Measurements from ENCODE around the gene PLIN3. TPM values are rescaled to one million over a fixed set of nuclear protein-coding genes. Genes with fewer than 3 reads are reported as not detected.
"Not testable (repeated sequence)": the region's sequence is repeated elsewhere in the genome, so short reads cannot be mapped to it uniquely, and the experiment has no call there.

The PLIN3 gene
- total RNA-seq, 4 donors from 2014 or later: 67.3 to 173 (median 147) TPM

- no peaks in the 10 kb centered on the region for H3K9me3 ChIP-seq
- no peaks in the 10 kb centered on the region for H3K4me1 ChIP-seq
- no peak overlapping the region for H3K27ac ChIP-seq
- TF ChIP-seq, protein P1, sequence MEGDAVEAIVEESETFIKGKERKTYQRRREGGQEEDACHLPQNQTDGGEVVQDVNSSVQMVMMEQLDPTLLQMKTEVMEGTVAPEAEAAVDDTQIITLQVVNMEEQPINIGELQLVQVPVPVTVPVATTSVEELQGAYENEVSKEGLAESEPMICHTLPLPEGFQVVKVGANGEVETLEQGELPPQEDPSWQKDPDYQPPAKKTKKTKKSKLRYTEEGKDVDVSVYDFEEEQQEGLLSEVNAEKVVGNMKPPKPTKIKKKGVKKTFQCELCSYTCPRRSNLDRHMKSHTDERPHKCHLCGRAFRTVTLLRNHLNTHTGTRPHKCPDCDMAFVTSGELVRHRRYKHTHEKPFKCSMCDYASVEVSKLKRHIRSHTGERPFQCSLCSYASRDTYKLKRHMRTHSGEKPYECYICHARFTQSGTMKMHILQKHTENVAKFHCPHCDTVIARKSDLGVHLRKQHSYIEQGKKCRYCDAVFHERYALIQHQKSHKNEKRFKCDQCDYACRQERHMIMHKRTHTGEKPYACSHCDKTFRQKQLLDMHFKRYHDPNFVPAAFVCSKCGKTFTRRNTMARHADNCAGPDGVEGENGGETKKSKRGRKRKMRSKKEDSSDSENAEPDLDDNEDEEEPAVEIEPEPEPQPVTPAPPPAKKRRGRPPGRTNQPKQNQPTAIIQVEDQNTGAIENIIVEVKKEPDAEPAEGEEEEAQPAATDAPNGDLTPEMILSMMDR (IDR thresholded peaks at IDR 0.05): no peak
- no peak for TF ChIP-seq POLR2A (IDR thresholded peaks at IDR 0.05)
- no peaks in the 10 kb centered on the region for H3K27me3 ChIP-seq
- H3K4me3 ChIP-seq: no peak overlapping the region
- peaks cover 3 to 100% (median 32%) of the 10 kb centered on the region in 3 donors for H3K36me3 ChIP-seq
- DNase-seq: no peak
- 74 to 87% methylated on average over 4 to 6 of the region's 6 CpGs for WGBS, 2 donors
- intact Hi-C loops (cut with DNase I): no loop called here
Observed at GRCh38 chr19:4852484-4852883, 15.0 kb downstream of the PLIN3 start.

DNA sequence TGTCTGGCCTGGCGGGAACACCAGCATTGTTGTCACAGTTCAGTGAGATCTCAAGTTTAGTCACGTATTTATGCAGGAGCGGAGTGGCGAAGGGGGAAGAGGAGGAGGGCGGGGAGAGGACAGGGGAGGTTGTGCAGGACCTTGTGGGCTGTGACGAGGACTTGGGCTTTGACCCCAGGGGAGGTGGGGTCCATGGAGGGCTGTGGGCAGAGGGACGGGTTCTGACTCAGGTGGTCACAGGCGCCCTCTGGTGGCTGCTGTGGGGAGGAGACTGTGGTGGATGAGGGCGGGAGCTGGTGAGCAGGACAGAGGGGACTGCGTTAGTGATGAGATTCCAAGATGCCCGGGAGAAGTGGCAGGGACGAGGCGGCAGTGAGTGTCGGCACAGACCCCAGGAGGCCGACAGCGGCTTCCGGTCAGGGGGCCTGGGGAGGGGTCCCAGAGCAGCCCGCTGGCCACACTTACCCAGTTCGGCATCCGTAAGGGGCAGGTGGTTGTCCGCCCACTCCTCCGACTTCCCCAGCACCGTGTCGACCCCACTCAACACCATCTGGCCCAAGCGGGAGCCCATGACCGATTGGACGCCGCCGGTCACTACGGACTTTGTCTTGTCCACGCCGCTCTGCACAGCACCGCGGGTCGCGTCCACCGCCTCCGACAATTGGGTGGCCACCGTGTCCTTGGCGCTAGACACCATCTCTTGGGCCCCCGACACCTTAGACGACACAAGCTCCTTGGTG, 15.7 kb downstream of the PLIN3 start:
- Histone ChIP-seq H3K27ac (peak overlapping the region in 1 of 4 donors; percentile 30), H3K27me3 (no peaks in the 10 kb centered on the region), H3K4me1 (no peaks in the 10 kb centered on the region), H3K4me3 (no peak overlapping the region), H3K9me3 (no peaks in the 10 kb centered on the region), H3K36me3 (peaks cover 7 to 100% (median 31%) of the 10 kb centered on the region in 3 donors)
- intact Hi-C loops (cut with DNase I): no loop called here
- DNase-seq: no peak
- 73 to 77% methylated on average over 28 to 36 of the region's 42 CpGs for WGBS, 2 donors
- TF ChIP-seq, protein P1 (IDR thresholded peaks at IDR 0.05): peak; percentile 70 to 83 (median 76)
- no peak for TF ChIP-seq POLR2A (IDR thresholded peaks at IDR 0.05)

- no peak for DNase-seq
- Histone ChIP-seq H3K36me3 (peaks cover 16 to 100% (median 31%) of the 10 kb centered on the region in 3 donors), H3K4me3 (no peak overlapping the region), H3K9me3 (no peaks in the 10 kb centered on the region), H3K4me1 (peaks cover 0 to 7% (median 0%) of the 10 kb centered on the region in 3 donors), H3K27me3 (no peaks in the 10 kb centered on the region), H3K27ac (no peak overlapping the region)
- TF ChIP-seq, protein P1 (IDR thresholded peaks at IDR 0.05): no peak
- TF ChIP-seq POLR2A (IDR thresholded peaks at IDR 0.05): no peak
- intact Hi-C loops (cut with DNase I): no loop called here
- WGBS, 2 donors: 84 to 91% methylated on average over 7 of the region's 7 CpGs
Observed at GRCh38 chr19:4849019-4849418, 18.4 kb downstream of the PLIN3 start.

DNA sequence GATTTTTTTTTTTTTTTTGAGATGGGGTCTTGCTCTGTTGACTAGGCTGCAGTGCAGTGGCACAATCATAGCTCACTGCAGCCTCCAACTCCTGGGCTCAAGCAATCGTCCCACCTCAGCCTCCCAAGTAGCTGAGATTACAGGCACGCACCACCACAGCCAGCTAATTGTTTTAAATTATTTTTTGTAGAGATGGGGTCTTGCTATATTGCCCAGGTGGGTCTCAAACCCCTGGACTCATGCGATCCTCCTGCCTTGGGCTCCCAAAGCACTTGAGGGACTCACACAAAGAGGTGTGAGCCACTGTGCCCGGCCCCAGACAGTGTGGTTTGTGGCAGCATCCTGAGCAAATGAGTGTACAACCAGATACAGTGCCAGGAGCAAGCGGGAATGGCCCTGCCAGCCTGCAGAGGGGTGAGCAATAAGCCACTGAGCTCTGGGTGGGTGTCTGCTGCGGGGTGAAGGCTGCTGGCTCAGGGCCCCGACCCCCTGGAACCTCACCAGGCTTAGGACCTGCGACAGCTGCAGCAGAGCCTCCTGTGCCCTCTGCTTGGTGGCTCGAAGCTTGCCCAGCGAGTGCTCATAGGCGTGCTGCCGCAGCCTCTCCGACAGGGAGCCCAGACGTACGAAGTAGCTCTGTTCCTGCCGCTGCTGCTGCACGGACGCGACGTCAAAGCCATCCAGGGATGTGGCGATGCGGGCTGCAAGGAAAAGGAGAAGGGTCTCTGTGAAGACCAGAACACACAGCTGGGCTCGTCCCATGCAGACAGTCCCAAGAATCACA, 20.1 kb downstream of the PLIN3 start:
- Histone ChIP-seq H3K27me3 (no peaks in the 10 kb centered on the region), H3K36me3 (peaks cover 16 to 100% (median 47%) of the 10 kb centered on the region in 3 donors), H3K4me3 (no peak overlapping the region), H3K9me3 (no peaks in the 10 kb centered on the region), H3K27ac (no peak overlapping the region), H3K4me1 (peaks cover 0 to 7% (median 0%) of the 10 kb centered on the region in 3 donors)
- no peak for TF ChIP-seq POLR2A (IDR thresholded peaks at IDR 0.05)
- TF ChIP-seq, protein P1 (IDR thresholded peaks at IDR 0.05): no peak
- intact Hi-C loops (cut with DNase I): no loop called here
- 88 to 97% methylated on average over 4 to 19 of the region's 23 CpGs for WGBS, 2 donors
- DNase-seq: no peak

- H3K27ac ChIP-seq: peak overlapping the region in 2 of 4 donors; percentile 38 to 61
- H3K4me3 ChIP-seq; intact Hi-C loops (cut with DNase I); H3K9me3 ChIP-seq; DNase-seq; H3K27me3 ChIP-seq; H3K4me1 ChIP-seq: not testable (repeated sequence)
- WGBS, 2 donors: 60 to 68% methylated on average over 4 to 8 of the region's 9 CpGs
- H3K36me3 ChIP-seq: peaks cover 16 to 99% (median 50%) of the 10 kb centered on the region in 3 donors
Observed at GRCh38 chr19:4845975-4846374, 21.5 kb downstream of the PLIN3 start.

Measured in esophagus squamous epithelium (tissue), 5 donors.